Measurements from ENCODE around the gene DOCK9.

GRCh38 chr13:98775844-98776598 lies 201.8 kb downstream of the DOCK9 start:
- TF ChIP-seq CTCF (IDR thresholded peaks at IDR 0.05) (no peak), GTF2I (CRISPR knock-in tag; conservative IDR thresholded peaks at IDR 0.05) (no peak), NR2C2 (CRISPR knock-in tag; IDR thresholded peaks at IDR 0.05) (no peak), ZNF263 (CRISPR knock-in tag; IDR thresholded peaks at IDR 0.05; ENCODE audit: low read depth) (no peak), GABPB1 (CRISPR knock-in tag; IDR thresholded peaks at IDR 0.05) (no peak), RELA (CRISPR knock-in tag; IDR thresholded peaks at IDR 0.05; ENCODE audit: borderline replicate concordance) (no peak), CREB1 (CRISPR knock-in tag; IDR thresholded peaks at IDR 0.05) (no peak), FOXJ3 (CRISPR knock-in tag; IDR thresholded peaks at IDR 0.05; ENCODE audit: borderline replicate concordance) (no peak), FOXP1 (CRISPR knock-in tag; IDR thresholded peaks at IDR 0.05; ENCODE audit: borderline replicate concordance) (no peak), IRF2 (CRISPR knock-in tag; IDR thresholded peaks at IDR 0.05; ENCODE audit: borderline replicate concordance, low read depth) (no peak), IRF1 (CRISPR knock-in tag; IDR thresholded peaks at IDR 0.05) (no peak), AFF4 (CRISPR knock-in tag; IDR thresholded peaks at IDR 0.05; ENCODE audit: borderline replicate concordance) (no peak), SMAD3 (CRISPR knock-in tag; IDR thresholded peaks at IDR 0.05; ENCODE audit: borderline replicate concordance) (no peak)

Data from WTC11 (cell line).